T-helper 2 cell treated with Interferon-gamma antibody and Interleukin-4, amounts not matched to agents 100 ng/mL and 5 ng/mL, for 36 hours (primary cell): ENCODE data around the gene GLIS1. TPM values are rescaled to one million over a fixed set of nuclear protein-coding genes. Genes with fewer than 3 reads are reported as not detected.

Experiments
- intact Hi-C: fragments of 100-400 bp; cut with micrococcal nuclease; formaldehyde crosslinking; loops from one replicate; pipeline ENCODE4 v1.15.1; 2023
- total RNA-seq: library from RNA; stranded (reverse); gene quantifications from 2 replicates; pipeline ENCODE4 v1.2.3, GENCODE V29; 2022

Gene GLIS1
- total RNA-seq, 1 donor from 2014 or later = not detected

GRCh38 chr1:53550201-53550741 lies 188.7 kb downstream of the GLIS1 start:
- intact Hi-C loops = no loop called here

- intact Hi-C loops = no loop called here
These were observed 189.2 kb downstream of the GLIS1 start for GRCh38 chr1:53549781-53550180.

- intact Hi-C loops = no loop called here
These were observed 189.7 kb downstream of the GLIS1 start for GRCh38 chr1:53549287-53549686.

GRCh38 chr1:53548031-53548491 lies 190.9 kb downstream of the GLIS1 start:
- intact Hi-C loops = no loop called here

GRCh38 chr1:53547231-53547790 lies 191.7 kb downstream of the GLIS1 start:
- intact Hi-C loops = no loop called here

- intact Hi-C loops = no loop called here
These were observed 192.4 kb downstream of the GLIS1 start for GRCh38 chr1:53546409-53547155.

GRCh38 chr1:53545663-53546408 lies 193.1 kb downstream of the GLIS1 start:
- intact Hi-C loops = no loop called here

- intact Hi-C loops = no loop called here
These were observed 194.0 kb downstream of the GLIS1 start for GRCh38 chr1:53544728-53545515.

- intact Hi-C loops = no loop called here
These were observed 194.9 kb downstream of the GLIS1 start for GRCh38 chr1:53543778-53544695.

- intact Hi-C loops = no loop called here
These were observed 195.7 kb downstream of the GLIS1 start for GRCh38 chr1:53543130-53543777.

GRCh38 chr1:53542551-53542950 lies 196.4 kb downstream of the GLIS1 start:
- intact Hi-C loops = no loop called here

GRCh38 chr1:53541761-53542550 lies 197.0 kb downstream of the GLIS1 start:
- intact Hi-C loops = no loop called here

- intact Hi-C loops = no loop called here
These were observed 197.7 kb downstream of the GLIS1 start for GRCh38 chr1:53541263-53541625.

GRCh38 chr1:53540604-53541262 lies 198.2 kb downstream of the GLIS1 start:
- intact Hi-C loops = no loop called here

GRCh38 chr1:53539711-53540603 lies 199.0 kb downstream of the GLIS1 start:
- intact Hi-C loops = no loop called here

- intact Hi-C loops = no loop called here
These were observed 199.7 kb downstream of the GLIS1 start for GRCh38 chr1:53539226-53539625.

GRCh38 chr1:53536606-53537005 lies 202.4 kb downstream of the GLIS1 start:
- intact Hi-C loops = no loop called here
